HepG2 (cell line): ENCODE results near the gene PPP6R2. TPM values are rescaled to one million over a fixed set of nuclear protein-coding genes. Genes with fewer than 3 reads are reported as not detected.

Experiments
- CTCF ChIP-seq: sonication (generic); formaldehyde crosslinking; IDR thresholded peaks from 2 replicates; pipeline ENCODE4 v1.5.0; 2020; ENCODE audit warnings: mild to moderate bottlenecking, missing genetic modification reagents, moderate library complexity
- GATAD1 ChIP-seq: IDR thresholded peaks from 2 replicates; pipeline ENCODE4 v1.6.1; 2016; ENCODE audit warnings: missing genetic modification reagents, missing compliant biosample characterization
- GPBP1L1 ChIP-seq: sonication (generic); formaldehyde crosslinking; IDR thresholded peaks from 2 replicates; pipeline ENCODE4 v1.5.0; 2020; ENCODE audit warnings: mild to moderate bottlenecking, missing genetic modification reagents
- JDP2 ChIP-seq: sonication (generic); formaldehyde crosslinking; IDR thresholded peaks from 2 replicates; pipeline ENCODE4 v1.8.1; 2022; ENCODE audit warnings: missing genetic modification reagents, borderline replicate concordance
- MXD4 ChIP-seq: IDR thresholded peaks from 2 replicates; pipeline ENCODE4 v1.6.1; 2016; ENCODE audit warnings: mild to moderate bottlenecking, missing biosample characterization, missing genetic modification reagents
- PRPF4 ChIP-seq: fragments of 200-400 bp; formaldehyde crosslinking; IDR thresholded peaks from 2 replicates; pipeline ENCODE4 v1.6.1; 2016; ENCODE audit warnings: low read length, low read depth; ENCODE audit not compliant: poor library complexity, severe bottlenecking
- RXRB ChIP-seq: IDR thresholded peaks from 2 replicates; pipeline ENCODE4 v1.6.1; 2016; ENCODE audit warnings: borderline replicate concordance, missing genetic modification reagents, missing compliant biosample characterization
- SNAPC2 ChIP-seq: sonication (generic); formaldehyde crosslinking; IDR thresholded peaks from 2 replicates; pipeline ENCODE4 v1.8.1; 2022; ENCODE audit warnings: mild to moderate bottlenecking, missing genetic modification reagents
- THRA ChIP-seq: sonication (generic); formaldehyde crosslinking; IDR thresholded peaks from 2 replicates; pipeline ENCODE4 v1.4.0; 2020; ENCODE audit warnings: missing genetic modification reagents, borderline replicate concordance
- TMF1 ChIP-seq: sonication (generic); formaldehyde crosslinking; IDR thresholded peaks from 2 replicates; pipeline ENCODE4 v1.8.1; 2022; ENCODE audit warnings: low read depth, missing genetic modification reagents
- ZBTB34 ChIP-seq: sonication (generic); formaldehyde crosslinking; IDR thresholded peaks from 2 replicates; pipeline ENCODE4 v1.8.0; 2022; ENCODE audit warnings: mild to moderate bottlenecking, missing genetic modification reagents
- ZFAT ChIP-seq: sonication (generic); formaldehyde crosslinking; conservative IDR thresholded peaks from 2 replicates; pipeline ENCODE4 v1.8.1; 2023; ENCODE audit warnings: missing genetic modification reagents, inconsistent platforms
- ZFP36L1 ChIP-seq: sonication (generic); formaldehyde crosslinking; IDR thresholded peaks from 2 replicates; pipeline ENCODE4 v1.8.0; 2022; ENCODE audit warnings: mild to moderate bottlenecking, missing genetic modification reagents, moderate library complexity
- ZNF333 ChIP-seq: sonication (generic); formaldehyde crosslinking; IDR thresholded peaks from 2 replicates; pipeline ENCODE4 v1.4.0; 2020; ENCODE audit warnings: mild to moderate bottlenecking, missing genetic modification reagents, borderline replicate concordance
- ZNF446 ChIP-seq: sonication (generic); formaldehyde crosslinking; IDR thresholded peaks from 2 replicates; pipeline ENCODE4 v1.5.0; 2020; ENCODE audit warnings: mild to moderate bottlenecking, missing genetic modification reagents
- ZNF672 ChIP-seq: sonication (generic); formaldehyde crosslinking; IDR thresholded peaks from 2 replicates; pipeline ENCODE4 v1.8.1; 2022; ENCODE audit warnings: missing genetic modification reagents
- ZNF687 ChIP-seq: sonication (generic); formaldehyde crosslinking; IDR thresholded peaks from 2 replicates; pipeline ENCODE4 v1.5.1; 2020; ENCODE audit warnings: mild to moderate bottlenecking, missing genetic modification reagents, moderate library complexity
- ZSCAN29 ChIP-seq: sonication (generic); formaldehyde crosslinking; conservative IDR thresholded peaks from 2 replicates; pipeline ENCODE4 v1.4.0; 2020; ENCODE audit warnings: mild to moderate bottlenecking, missing genetic modification reagents
- ZSCAN30 ChIP-seq: sonication (generic); formaldehyde crosslinking; IDR thresholded peaks from 2 replicates; pipeline ENCODE4 v1.5.0; 2020; ENCODE audit warnings: mild to moderate bottlenecking, missing genetic modification reagents
- polyA plus RNA-seq, 8 experiments: library from polyadenylated mRNA; depleted of rRNA in 3 of 8; stranded (reverse) in 7 of 8; unstranded in 1 of 8; fragments of >200 nt; fragmentation: Illumina TruSeq in 4 of 8; extraction: Trizol in 4 of 8; gene quantifications; 2 replicates each; pipeline versions ENCODE4 v1.2.1 to v1.2.3, GENCODE V29; 2011 to 2016; ENCODE audit warnings: low read depth in 4 of 8, missing spikeins in 1 of 8, mixed read lengths in 1 of 8; ENCODE audit not compliant: insufficient read depth in 1 of 8
- total RNA-seq, 5 experiments: library from RNA; depleted of rRNA; stranded (reverse); fragments of >200 nt; fragmentation: Illumina TruSeq; extraction: Trizol; gene quantifications; 2 replicates each; pipeline ENCODE4 v1.2.3, GENCODE V29; 2016; ENCODE audit warnings: low read depth in 1 of 5

Gene PPP6R2
- total and polyA plus RNA-seq, 2 of the 13 experiments (the other 11 are each of a cell fraction or from before 2014, with no cell fraction given), result 55.0 to 102 TPM

- peak; percentile 76 for TF ChIP-seq ZNF687
- TF ChIP-seq MXD4 (CRISPR knock-in tag), result no peak
- TF ChIP-seq ZFAT (CRISPR knock-in tag), result no peak
- TF ChIP-seq CTCF (CRISPR knock-in tag), result peak; percentile 21; the same call in 1 of the 2 replicates
- peak; percentile 77; the same call in 1 of the 2 replicates for TF ChIP-seq THRA (CRISPR knock-in tag)
- TF ChIP-seq GPBP1L1 (CRISPR knock-in tag), result no peak
- no peak for TF ChIP-seq JDP2 (CRISPR knock-in tag)
- TF ChIP-seq SNAPC2 (CRISPR knock-in tag), result no peak
- no peak for TF ChIP-seq ZSCAN30 (CRISPR knock-in tag)
- TF ChIP-seq RXRB (CRISPR knock-in tag), result peak; percentile 73
- TF ChIP-seq ZSCAN29 (CRISPR knock-in tag), result no peak
- TF ChIP-seq ZNF446, result no peak
- no peak for TF ChIP-seq TMF1 (CRISPR knock-in tag)
- TF ChIP-seq PRPF4, result no peak
- no peak for TF ChIP-seq GATAD1 (CRISPR knock-in tag)
- no peak for TF ChIP-seq ZNF672 (CRISPR knock-in tag)
- TF ChIP-seq ZNF333 (CRISPR knock-in tag), result no peak
- no peak for TF ChIP-seq ZFP36L1 (CRISPR knock-in tag)
- no peak for TF ChIP-seq ZBTB34
These were observed 46.3 kb upstream of the PPP6R2 start (continued) for GRCh38 chr22:50296658-50297490.
